Osteocyte (in vitro differentiated cells): ENCODE results near the gene ARHGAP42. TPM values are rescaled to one million over a fixed set of nuclear protein-coding genes. Genes with fewer than 3 reads are reported as not detected.

Experiments
- DNase-seq: peaks from one replicate; pipeline ENCODE4 v3.0.0; 2021; ENCODE audit warnings: mixed read lengths; ENCODE audit not compliant: unreplicated experiment; ENCODE audit errors: extremely low spot score
- H3K27ac Mint-ChIP-seq: one replicate; pipeline ENCODE4 v1.8.0; 2021; ENCODE audit warnings: mild to moderate bottlenecking, mixed read lengths; ENCODE audit not compliant: unreplicated experiment
- H3K27me3 Mint-ChIP-seq: one replicate; pipeline ENCODE4 v1.8.0; 2021; ENCODE audit warnings: mixed read lengths; ENCODE audit not compliant: unreplicated experiment
- H3K36me3 Mint-ChIP-seq: one replicate; pipeline ENCODE4 v1.8.0; 2021; ENCODE audit warnings: mixed read lengths; ENCODE audit not compliant: unreplicated experiment
- H3K4me1 Mint-ChIP-seq: one replicate; pipeline ENCODE4 v1.8.0; 2021; ENCODE audit warnings: mixed read lengths; ENCODE audit not compliant: unreplicated experiment
- H3K4me3 Mint-ChIP-seq: one replicate; pipeline ENCODE4 v1.8.0; 2021; ENCODE audit warnings: mild to moderate bottlenecking, moderate library complexity, mixed read lengths; ENCODE audit not compliant: unreplicated experiment
- H3K9me3 Mint-ChIP-seq: one replicate; pipeline ENCODE4 v1.8.0; 2021; ENCODE audit warnings: mixed read lengths; ENCODE audit not compliant: unreplicated experiment
- CTCF ChIP-seq: fragments of 200-600 bp; sonication (generic); IDR thresholded peaks from 2 replicates; pipeline ENCODE4 v1.5.0; 2021; ENCODE audit warnings: antibody characterized with exemption, mild to moderate bottlenecking, moderate library complexity
- total RNA-seq: library from RNA; stranded (reverse); gene quantifications from 2 replicates; pipeline ENCODE4 v1.2.1, GENCODE V29; 2021

The ARHGAP42 gene
- total RNA-seq, 1 donor from 2014 or later: 12.7 TPM

- Mint-ChIP-seq H3K9me3 (no peaks in the 10 kb centered on the region), H3K4me1 (no peaks in the 10 kb centered on the region), H3K4me3 (no peak overlapping the region), H3K27me3 (peaks cover 52% of the 10 kb centered on the region), H3K36me3 (no peaks in the 10 kb centered on the region), H3K27ac (no peak overlapping the region)
- no peak for TF ChIP-seq CTCF
- no peak for DNase-seq
Observed at GRCh38 chr11:101019870-101020269, 332.8 kb downstream of the ARHGAP42 start.

GRCh38 chr11:101022256-101022655 lies 335.2 kb downstream of the ARHGAP42 start:
- Mint-ChIP-seq H3K36me3 (no peaks in the 10 kb centered on the region), H3K4me1 (no peaks in the 10 kb centered on the region), H3K9me3 (no peaks in the 10 kb centered on the region), H3K27ac (no peak overlapping the region), H3K27me3 (peaks cover 45% of the 10 kb centered on the region), H3K4me3 (no peak overlapping the region)
- no peak for DNase-seq
- TF ChIP-seq CTCF: no peak

- peaks cover 5% of the 10 kb centered on the region for H3K4me1 Mint-ChIP-seq
- DNase-seq: no peak
Observed at GRCh38 chr11:101028644-101029043, 341.6 kb downstream of the ARHGAP42 start.

GRCh38 chr11:101030015-101030414 lies 342.9 kb downstream of the ARHGAP42 start:
- no peak for DNase-seq

More at GRCh38 chr11:101028644-101029043, 341.6 kb downstream of the ARHGAP42 start:
- Mint-ChIP-seq H3K9me3 (no peaks in the 10 kb centered on the region), H3K27me3 (peaks cover 42% of the 10 kb centered on the region), H3K4me3 (no peak overlapping the region), H3K36me3 (no peaks in the 10 kb centered on the region), H3K27ac (no peak overlapping the region)
- TF ChIP-seq CTCF: no peak

GRCh38 chr11:101030692-101031091 lies 343.6 kb downstream of the ARHGAP42 start:
- Mint-ChIP-seq H3K27me3 (peaks cover 43% of the 10 kb centered on the region), H3K4me1 (peaks cover 5% of the 10 kb centered on the region), H3K4me3 (no peak overlapping the region), H3K27ac (no peak overlapping the region), H3K9me3 (no peaks in the 10 kb centered on the region), H3K36me3 (no peaks in the 10 kb centered on the region)
- DNase-seq: no peak
- TF ChIP-seq CTCF: no peak

More at GRCh38 chr11:101030015-101030414, 342.9 kb downstream of the ARHGAP42 start:
- no peaks in the 10 kb centered on the region for H3K36me3 Mint-ChIP-seq
- no peak for TF ChIP-seq CTCF
- no peaks in the 10 kb centered on the region for H3K9me3 Mint-ChIP-seq
- peaks cover 46% of the 10 kb centered on the region for H3K27me3 Mint-ChIP-seq
- peaks cover 5% of the 10 kb centered on the region for H3K4me1 Mint-ChIP-seq
- H3K4me3 Mint-ChIP-seq: no peak overlapping the region
- H3K27ac Mint-ChIP-seq: no peak overlapping the region
